Measurements from ENCODE around the gene SCTR.

The SCTR gene

GRCh38 chr2:119548516-119549120, 24.3 kb upstream of the SCTR start:
- Histone ChIP-seq H2AFZ (ENCODE audit: insufficient read depth, low read length, poor library complexity) (no peak overlapping the region), H3K9ac (ENCODE audit: low read length) (no peak overlapping the region), H3K79me1 (ENCODE audit: low read length) (peaks cover 6% of the 10 kb centered on the region), H2BK12ac (ENCODE audit: low read length) (no peak overlapping the region), H4K12ac (ENCODE audit: low read depth, low read length) (no peak overlapping the region), H2BK120ac (ENCODE audit: insufficient read depth, low read length, poor library complexity) (no peak overlapping the region), H3K14ac (ENCODE audit: low read length) (no peak overlapping the region), H2AK5ac (ENCODE audit: low read length) (no peak overlapping the region), H3K36me3 (ENCODE audit: control insufficient read depth in 1 of 2, insufficient read depth in 2 of 2, low read length in 2 of 2) (no peaks in the 10 kb centered on the region), H3K9me3 (ENCODE audit: insufficient read depth, low read depth, low read length) (no peaks in the 10 kb centered on the region), H3K4me1 (ENCODE audit: control insufficient read depth in 1 of 2, insufficient read depth in 2 of 2, low read length in 2 of 2) (peaks cover 3 to 4% of the 10 kb centered on the region in 2 experiments), H2BK5ac (ENCODE audit: low read depth, low read length, poor library complexity) (no peak overlapping the region), H3K79me2 (ENCODE audit: control insufficient read depth, insufficient read depth, low read length, poor library complexity) (peaks cover 5% of the 10 kb centered on the region), H4K8ac (ENCODE audit: low read depth, low read length) (no peak overlapping the region), H3K4me3 (ENCODE audit: low read depth, low read length) (no peak overlapping the region), H3K23ac (ENCODE audit: low read length) (no peak overlapping the region), H3K4ac (ENCODE audit: low read depth, low read length) (no peak overlapping the region), H3K27me3 (ENCODE audit: insufficient read depth, low read length) (no peaks in the 10 kb centered on the region), H3K4me2 (ENCODE audit: low read length) (no peak overlapping the region), H4K91ac (ENCODE audit: low read depth, low read length) (no peak overlapping the region), H3K27ac (ENCODE audit: low read depth, low read length) (no peak overlapping the region), H3K18ac (ENCODE audit: low read length) (no peak overlapping the region)
- DNase-seq = no peak
- no CpG with 5 or more reads among the region's 2 CpGs for WGBS (ENCODE audit: extremely low coverage, insufficient coverage, insufficient read length)

- H4K91ac ChIP-seq (ENCODE audit: low read depth, low read length) = no peak overlapping the region
- H3K79me2 ChIP-seq (ENCODE audit: control insufficient read depth, insufficient read depth, low read length, poor library complexity) = peaks cover 5% of the 10 kb centered on the region
- no peak overlapping the region for H2BK5ac ChIP-seq (ENCODE audit: low read depth, low read length, poor library complexity)
- no peak overlapping the region for H3K27ac ChIP-seq (ENCODE audit: low read depth, low read length)
- H3K9me3 ChIP-seq (ENCODE audit: insufficient read depth, low read depth, low read length) = no peaks in the 10 kb centered on the region
- no peak overlapping the region for H3K18ac ChIP-seq (ENCODE audit: low read length)
- WGBS (ENCODE audit: extremely low coverage, insufficient coverage, insufficient read length) = no CpG with 5 or more reads among the region's 1 CpG
- no peak overlapping the region for H3K4me2 ChIP-seq (ENCODE audit: low read length)
- no peak for DNase-seq
- H3K9ac ChIP-seq (ENCODE audit: low read length) = no peak overlapping the region
- peaks cover 3 to 8% of the 10 kb centered on the region in 2 experiments for H3K4me1 ChIP-seq (ENCODE audit: control insufficient read depth in 1 of 2, insufficient read depth in 2 of 2, low read length in 2 of 2)
- no peak overlapping the region for H2BK12ac ChIP-seq (ENCODE audit: low read length)
- H3K27me3 ChIP-seq (ENCODE audit: insufficient read depth, low read length) = no peaks in the 10 kb centered on the region
- no peak overlapping the region for H3K4ac ChIP-seq (ENCODE audit: low read depth, low read length)
- H3K14ac ChIP-seq (ENCODE audit: low read length) = no peak overlapping the region
- H3K36me3 ChIP-seq (ENCODE audit: control insufficient read depth in 1 of 2, insufficient read depth in 2 of 2, low read length in 2 of 2) = no peaks in the 10 kb centered on the region
- no peak overlapping the region for H4K12ac ChIP-seq (ENCODE audit: low read depth, low read length)
- H4K8ac ChIP-seq (ENCODE audit: low read depth, low read length) = no peak overlapping the region
- H2AFZ ChIP-seq (ENCODE audit: insufficient read depth, low read length, poor library complexity) = no peak overlapping the region
- H3K79me1 ChIP-seq (ENCODE audit: low read length) = peaks cover 6% of the 10 kb centered on the region
- H2BK120ac ChIP-seq (ENCODE audit: insufficient read depth, low read length, poor library complexity) = no peak overlapping the region
- H3K23ac ChIP-seq (ENCODE audit: low read length) = no peak overlapping the region
- H2AK5ac ChIP-seq (ENCODE audit: low read length) = no peak overlapping the region
- no peak overlapping the region for H3K4me3 ChIP-seq (ENCODE audit: low read depth, low read length)
Measured at GRCh38 chr2:119546447-119546767, 22.1 kb upstream of the SCTR start.

- Histone ChIP-seq H2BK5ac (ENCODE audit: low read depth, low read length, poor library complexity) (no peak overlapping the region), H2AK5ac (ENCODE audit: low read length) (no peak overlapping the region), H3K79me2 (ENCODE audit: control insufficient read depth, insufficient read depth, low read length, poor library complexity) (peaks cover 5% of the 10 kb centered on the region), H3K4me2 (ENCODE audit: low read length) (no peak overlapping the region), H4K8ac (ENCODE audit: low read depth, low read length) (no peak overlapping the region), H3K9me3 (ENCODE audit: insufficient read depth, low read depth, low read length) (no peaks in the 10 kb centered on the region), H2BK12ac (ENCODE audit: low read length) (no peak overlapping the region), H4K12ac (ENCODE audit: low read depth, low read length) (no peak overlapping the region), H2BK120ac (ENCODE audit: insufficient read depth, low read length, poor library complexity) (no peak overlapping the region), H3K27me3 (ENCODE audit: insufficient read depth, low read length) (no peaks in the 10 kb centered on the region), H3K18ac (ENCODE audit: low read length) (no peak overlapping the region), H3K14ac (ENCODE audit: low read length) (no peak overlapping the region), H3K4ac (ENCODE audit: low read depth, low read length) (no peak overlapping the region), H2AFZ (ENCODE audit: insufficient read depth, low read length, poor library complexity) (no peak overlapping the region), H3K9ac (ENCODE audit: low read length) (no peak overlapping the region), H3K79me1 (ENCODE audit: low read length) (peaks cover 6% of the 10 kb centered on the region), H3K27ac (ENCODE audit: low read depth, low read length) (no peak overlapping the region), H3K4me3 (ENCODE audit: low read depth, low read length) (no peak overlapping the region), H3K23ac (ENCODE audit: low read length) (no peak overlapping the region), H4K91ac (ENCODE audit: low read depth, low read length) (no peak overlapping the region), H3K36me3 (ENCODE audit: control insufficient read depth in 1 of 2, insufficient read depth in 2 of 2, low read length in 2 of 2) (no peaks in the 10 kb centered on the region), H3K4me1 (ENCODE audit: control insufficient read depth in 1 of 2, insufficient read depth in 2 of 2, low read length in 2 of 2) (peaks cover 3 to 8% of the 10 kb centered on the region in 2 experiments)
- DNase-seq = no peak
- no CpG with 5 or more reads among the region's 6 CpGs for WGBS (ENCODE audit: extremely low coverage, insufficient coverage, insufficient read length)
Measured at GRCh38 chr2:119545754-119546446, 21.6 kb upstream of the SCTR start.

- H3K14ac ChIP-seq (ENCODE audit: low read length) = peak overlapping the region; percentile 89
- no peak overlapping the region for H4K12ac ChIP-seq (ENCODE audit: low read depth, low read length)
- H3K9ac ChIP-seq (ENCODE audit: low read length) = no peak overlapping the region
- H2AK5ac ChIP-seq (ENCODE audit: low read length) = no peak overlapping the region
- H3K23ac ChIP-seq (ENCODE audit: low read length) = no peak overlapping the region
- H2AFZ ChIP-seq (ENCODE audit: insufficient read depth, low read length, poor library complexity) = peak overlapping the region; percentile 98
- H3K79me2 ChIP-seq (ENCODE audit: control insufficient read depth, insufficient read depth, low read length, poor library complexity) = peaks cover 5% of the 10 kb centered on the region
- no peak overlapping the region for H2BK5ac ChIP-seq (ENCODE audit: low read depth, low read length, poor library complexity)
- no CpG with 5 or more reads among the region's 11 CpGs for WGBS (ENCODE audit: extremely low coverage, insufficient coverage, insufficient read length)
- peak overlapping the region; percentile 42 for H3K18ac ChIP-seq (ENCODE audit: low read length)
- H2BK120ac ChIP-seq (ENCODE audit: insufficient read depth, low read length, poor library complexity) = no peak overlapping the region
- H3K4ac ChIP-seq (ENCODE audit: low read depth, low read length) = no peak overlapping the region
- no peak overlapping the region for H4K91ac ChIP-seq (ENCODE audit: low read depth, low read length)
- H3K36me3 ChIP-seq (ENCODE audit: control insufficient read depth in 1 of 2, insufficient read depth in 2 of 2, low read length in 2 of 2) = no peaks in the 10 kb centered on the region
- no peaks in the 10 kb centered on the region for H3K27me3 ChIP-seq (ENCODE audit: insufficient read depth, low read length)
- H3K9me3 ChIP-seq (ENCODE audit: insufficient read depth, low read depth, low read length) = peaks cover under 1% of the 10 kb centered on the region
- H3K79me1 ChIP-seq (ENCODE audit: low read length) = peaks cover 6% of the 10 kb centered on the region
- H3K4me1 ChIP-seq (ENCODE audit: control insufficient read depth in 1 of 2, insufficient read depth in 2 of 2, low read length in 2 of 2) = peaks cover 3 to 8% of the 10 kb centered on the region in 2 experiments
- peak overlapping the region; percentile 76 for H3K4me3 ChIP-seq (ENCODE audit: low read depth, low read length)
- H2BK12ac ChIP-seq (ENCODE audit: low read length) = no peak overlapping the region
- H3K4me2 ChIP-seq (ENCODE audit: low read length) = peak overlapping the region; percentile 91
- peak overlapping the region; percentile 44 for H4K8ac ChIP-seq (ENCODE audit: low read depth, low read length)
- no peak overlapping the region for H3K27ac ChIP-seq (ENCODE audit: low read depth, low read length)
- DNase-seq = no peak
Measured at GRCh38 chr2:119544939-119545475, 20.7 kb upstream of the SCTR start.

Data from trophoblast cell (in vitro differentiated cells and primary cell).